HL-60/S4 treated with phorbol 12-myristate 13-acetate at 8.2 ng/mL for 4 days and 3 days (cell line): Measurements from ENCODE around the gene SPAG8.

Experiments
- in situ Hi-C: fragments of 300-500 bp; cut with MboI; formaldehyde crosslinking; loops from 2 replicates; pipeline ENCODE4 v1.15.0; 2022; ENCODE audit warnings: low sequenced_read_pairs

Gene SPAG8

DNA sequence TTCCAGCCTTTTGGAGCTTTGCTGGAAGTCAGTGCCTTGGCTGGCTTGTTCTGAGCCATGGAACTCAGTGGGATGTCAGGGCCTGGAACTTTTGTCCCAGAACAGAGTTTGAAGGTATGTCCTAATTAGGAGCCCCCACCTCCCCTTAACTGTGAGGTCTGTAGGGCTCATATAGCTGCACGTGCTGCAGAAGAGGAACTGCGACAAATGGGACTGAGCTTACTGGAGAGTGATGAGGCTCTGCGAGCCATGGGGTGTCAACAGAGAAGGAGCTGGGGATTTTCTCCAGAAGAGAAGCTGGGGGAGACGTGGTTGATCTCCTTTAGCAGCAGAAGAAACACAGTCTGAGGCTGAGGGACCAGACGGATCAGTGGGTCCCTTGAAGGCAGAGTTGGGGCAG, 27.9 kb upstream of the SPAG8 start:
- in situ Hi-C loops, result no loop called here

GRCh38 chr9:35836595-35836994, 24.5 kb upstream of the SPAG8 start:
- in situ Hi-C loops, result no loop called here

GRCh38 chr9:35835766-35836165, 23.7 kb upstream of the SPAG8 start:
- in situ Hi-C loops, result no loop called here

GRCh38 chr9:35835216-35835632, 23.2 kb upstream of the SPAG8 start:
- in situ Hi-C loops, result no loop called here

DNA sequence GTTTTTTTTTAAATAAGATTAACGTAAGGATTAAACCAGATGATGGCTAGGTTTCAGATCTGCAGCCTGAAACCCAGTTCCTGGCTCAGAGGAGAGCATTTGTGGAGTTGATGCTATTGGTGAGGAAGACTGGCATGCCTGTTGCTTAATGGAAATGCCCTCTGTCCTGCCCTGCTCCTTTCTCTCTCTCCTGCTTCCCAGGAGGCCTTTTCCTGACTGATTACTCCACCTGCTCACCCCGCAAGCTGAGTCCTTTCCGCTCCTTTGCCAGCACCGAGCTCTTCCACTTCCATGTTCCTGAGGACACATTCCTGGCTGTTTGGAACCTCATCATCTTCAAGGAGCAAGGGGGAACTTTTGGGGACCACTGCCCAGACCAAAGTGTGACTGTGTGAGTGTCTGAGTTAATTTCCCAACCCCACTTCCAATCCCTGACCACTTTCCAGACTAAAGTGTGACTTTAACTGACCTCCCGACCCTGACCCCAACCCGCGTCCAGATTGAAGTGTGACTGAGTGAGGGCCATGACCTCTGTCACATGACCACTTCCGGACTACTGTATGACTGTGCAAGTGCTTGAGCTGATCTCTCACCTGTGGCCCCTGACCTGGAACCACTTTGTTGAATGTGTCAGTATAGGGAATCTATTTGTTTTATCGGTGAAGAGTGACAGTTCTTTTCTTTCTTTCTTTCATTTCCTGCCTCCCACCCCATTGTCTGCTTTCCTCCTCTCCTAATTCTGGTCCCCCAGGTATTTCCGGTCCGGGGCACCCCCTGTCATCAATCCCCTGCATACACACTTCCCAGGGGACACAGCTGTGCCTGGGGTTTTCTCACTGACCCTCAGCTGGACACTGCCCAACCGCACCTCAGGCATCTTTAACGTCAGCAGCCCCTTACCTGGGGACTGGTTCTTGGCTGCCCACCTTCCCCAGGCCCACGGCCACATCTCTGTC, 22.5 kb upstream of the SPAG8 start:
- in situ Hi-C loops, result no loop called here

DNA sequence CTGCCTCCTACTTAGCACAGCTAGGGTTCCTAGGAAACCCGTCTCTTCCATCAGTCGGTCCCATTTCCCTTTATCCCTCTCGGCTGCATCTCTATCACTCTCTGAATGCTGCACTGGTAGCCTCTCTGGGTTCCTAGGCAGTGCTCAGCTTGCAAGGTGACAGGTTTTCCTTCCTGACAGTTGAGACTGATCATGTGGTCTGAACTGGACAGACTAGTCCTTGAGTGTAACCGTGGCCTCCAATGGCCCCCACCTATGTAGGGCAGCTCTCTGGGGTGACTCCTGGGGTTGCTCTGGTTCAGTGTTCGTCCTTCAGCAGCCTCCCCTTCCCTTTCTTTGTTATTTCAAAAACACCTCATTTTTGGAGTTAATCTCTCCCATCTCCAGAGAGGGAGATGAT, 20.8 kb upstream of the SPAG8 start:
- in situ Hi-C loops, result no loop called here

DNA sequence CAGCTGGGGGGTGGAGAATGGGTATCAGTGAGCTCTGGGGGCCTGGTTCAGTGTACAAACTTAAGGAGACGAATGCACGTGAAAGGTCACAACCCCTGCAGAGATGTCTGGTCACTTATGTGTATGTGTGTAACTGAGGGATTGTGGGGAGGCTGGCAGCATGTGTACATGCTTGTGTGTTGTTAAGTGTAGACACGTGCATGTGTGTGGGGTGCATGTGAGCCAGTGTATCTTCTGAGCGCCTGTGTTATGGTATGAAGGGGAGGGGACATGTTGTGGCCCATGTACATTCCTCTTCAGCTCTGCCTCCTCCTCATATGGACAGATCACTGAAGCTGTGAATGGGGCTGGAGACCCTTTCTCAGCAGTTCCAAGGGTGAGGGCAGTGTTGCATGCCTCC, 19.0 kb upstream of the SPAG8 start:
- in situ Hi-C loops, result no loop called here

GRCh38 chr9:35829764-35830096, 17.7 kb upstream of the SPAG8 start:
- in situ Hi-C loops, result no loop called here

DNA sequence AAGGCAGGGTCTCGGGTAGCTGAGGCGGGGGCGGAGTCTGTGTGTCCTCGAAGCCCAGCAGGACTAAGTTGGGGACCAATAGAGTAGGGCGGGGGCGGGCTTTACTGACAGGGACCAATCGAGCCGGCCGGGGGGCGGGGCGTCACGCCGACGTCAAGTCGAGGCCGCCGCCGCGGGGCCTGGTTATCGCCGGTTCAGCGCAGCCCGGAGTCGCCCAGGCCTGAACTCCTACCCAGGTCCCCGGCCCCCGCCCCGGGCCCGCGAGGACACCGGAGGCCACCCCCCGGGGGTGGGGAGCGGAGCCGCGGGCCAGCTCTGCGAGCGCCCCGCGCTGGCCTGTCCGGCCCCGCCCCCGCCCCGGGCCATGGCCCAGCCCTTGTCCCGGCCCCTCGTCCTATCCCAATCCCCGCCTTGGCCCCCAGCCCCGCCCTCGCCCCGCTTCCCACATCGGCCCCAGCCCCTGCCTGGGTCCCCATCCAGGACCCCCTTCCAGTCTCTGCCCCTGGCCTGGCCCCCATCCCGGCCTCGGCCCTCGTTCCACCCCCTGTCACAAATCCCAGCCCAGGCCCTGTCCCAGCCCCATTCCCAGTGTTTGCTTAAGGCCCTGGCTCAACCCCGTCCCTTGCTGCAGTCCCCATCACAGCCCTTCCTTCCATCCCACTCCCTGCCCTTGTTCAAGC, 17.2 kb upstream of the SPAG8 start, which contains the start of gene TMEM8B:
Gene TMEM8B, plus strand, starts transcription at position 145 of the 680 bp plus-strand sequence. Its CDS starts 220 bp downstream, at position 365.
- in situ Hi-C loops, result no loop called here

DNA sequence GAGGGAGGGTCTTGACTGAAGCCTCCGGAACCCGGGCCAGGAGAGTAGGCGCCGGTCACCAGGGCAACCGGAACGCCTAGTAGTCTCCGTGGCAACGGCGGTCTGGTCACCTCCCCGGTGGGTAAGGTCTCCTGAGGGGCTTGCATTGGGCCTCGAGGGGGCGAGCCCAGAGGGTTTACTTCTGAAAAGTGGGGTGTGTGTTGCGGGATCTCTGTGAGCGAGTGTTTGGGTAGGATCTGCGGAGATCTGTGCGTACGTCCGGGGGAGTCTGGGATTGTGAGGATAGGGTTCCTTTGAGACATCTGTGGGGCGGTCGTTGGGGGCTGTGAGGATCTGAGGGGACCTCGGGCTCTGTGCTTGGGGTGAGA, 16.6 kb upstream of the SPAG8 start, which contains the start of gene FAM221B:
Gene FAM221B, minus strand, starts transcription at position 17 of the 368 bp plus-strand sequence. CDS start 2,571 bp downstream, outside the sequence.
- in situ Hi-C loops, result no loop called here

DNA sequence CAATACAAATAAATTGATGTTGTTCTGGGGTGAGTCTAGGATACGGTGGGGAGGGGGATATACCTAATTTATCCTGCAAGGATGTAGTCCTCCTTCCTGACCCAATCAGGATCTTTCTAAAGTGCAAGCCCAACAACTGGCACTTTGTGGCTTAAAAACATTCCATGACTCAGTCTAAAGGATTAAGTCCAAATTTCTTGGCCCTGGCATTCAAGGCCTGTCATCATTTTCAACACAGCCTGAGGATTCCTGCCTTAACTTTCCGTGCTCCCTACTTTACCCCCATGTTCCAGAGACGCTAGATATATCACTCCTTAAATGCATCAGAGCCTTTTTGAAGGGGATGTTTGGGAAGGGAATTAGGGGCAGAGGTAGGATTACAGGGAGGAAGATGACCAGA, 15.4 kb upstream of the SPAG8 start:
- in situ Hi-C loops, result no loop called here

- in situ Hi-C loops, result no loop called here
Observed at GRCh38 chr9:35826071-35826701, 14.1 kb upstream of the SPAG8 start.

GRCh38 chr9:35822926-35823325, 10.9 kb upstream of the SPAG8 start:
- in situ Hi-C loops, result no loop called here

DNA sequence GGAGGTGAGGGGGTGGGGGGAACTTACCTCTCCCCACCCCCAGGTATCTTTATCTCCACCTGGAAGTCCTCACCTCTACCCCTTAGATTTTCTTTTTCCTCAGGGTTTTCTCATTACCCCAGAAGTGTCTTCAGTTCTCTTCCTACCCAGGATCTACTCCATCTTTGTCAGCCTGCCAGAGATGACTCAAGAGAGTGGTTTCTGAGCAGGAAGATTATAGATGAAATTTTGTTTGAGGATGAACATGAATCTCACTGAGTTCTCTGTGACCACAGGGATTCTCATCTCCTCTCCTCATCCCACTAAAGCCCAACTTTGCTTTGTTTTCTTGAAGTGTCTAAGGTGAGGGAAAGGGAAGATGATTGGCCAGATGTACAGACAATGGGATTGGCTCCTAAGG, 8.0 kb upstream of the SPAG8 start:
- in situ Hi-C loops, result no loop called here

GRCh38 chr9:35818341-35818740, 6.3 kb upstream of the SPAG8 start:
- in situ Hi-C loops, result no loop called here

DNA sequence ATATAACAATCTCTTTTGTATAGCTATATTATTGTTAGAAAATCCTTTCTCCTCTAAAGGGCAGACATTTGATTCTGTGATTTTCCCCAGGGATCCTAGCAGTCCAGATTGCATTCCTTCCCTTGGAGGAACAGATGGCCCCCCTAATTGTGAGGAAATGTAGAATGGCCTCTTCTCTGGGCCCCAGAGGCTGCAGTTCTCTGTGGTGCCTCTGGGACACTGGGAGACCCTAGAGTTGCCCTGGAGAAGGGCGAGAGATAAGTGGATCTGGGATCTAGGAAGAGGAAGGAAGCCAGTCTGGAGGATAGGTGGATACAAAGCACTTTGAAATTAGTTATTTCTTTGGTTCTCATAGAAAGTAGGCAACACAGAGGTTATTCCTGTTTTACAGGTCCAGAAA, 4.6 kb upstream of the SPAG8 start:
- in situ Hi-C loops, result no loop called here

GRCh38 chr9:35814841-35815543, 2.9 kb upstream of the SPAG8 start, which contains the start of gene HINT2:
TSS of gene HINT2 (minus strand) at chr9:35815042. CDS start at chr9:35814979, 63 bp downstream.
- in situ Hi-C loops, result no loop called here

GRCh38 chr9:35814106-35814840, 2.2 kb upstream of the SPAG8 start:
- in situ Hi-C loops, result no loop called here

GRCh38 chr9:35813434-35814105, 1.5 kb upstream of the SPAG8 start:
- in situ Hi-C loops, result no loop called here
